Sigmoid colon (tissue), 7 donors: ENCODE results near the gene PPA2. TPM values are rescaled to one million over a fixed set of nuclear protein-coding genes. Genes with fewer than 3 reads are reported as not detected.
"Not testable (repeated sequence)": the region's sequence is repeated elsewhere in the genome, so short reads cannot be mapped to it uniquely, and the experiment has no call there.

Experiments used
- DNase-seq: peaks from one replicate; pipeline ENCODE4 v3.0.0-alpha.2; 2019
- H3K27ac ChIP-seq, 4 donors: fragments of 200-600 bp; sonication (generic); one replicate each; pipeline ENCODE4 v1.5.1; 2016 to 2019; ENCODE audit warnings: mild to moderate bottlenecking in 1 of 4
- H3K27me3 ChIP-seq, 3 donors: fragments of 200-600 bp; sonication (generic); one replicate each; pipeline ENCODE4 v1.5.1; 2019; ENCODE audit warnings: mild to moderate bottlenecking in 1 of 3
- H3K36me3 ChIP-seq, 4 donors: fragments of 200-600 bp; sonication (generic); one replicate each; pipeline ENCODE4 v1.5.1; 2016 to 2019
- H3K4me1 ChIP-seq, 4 donors: fragments of 200-600 bp; sonication (generic); one replicate each; pipeline ENCODE4 v1.5.1; 2017 to 2019
- H3K4me3 ChIP-seq, 4 donors: fragments of 200-600 bp; sonication (generic); one replicate each; pipeline ENCODE4 v1.5.1; 2017 to 2019; ENCODE audit warnings: mild to moderate bottlenecking in 2 of 4, moderate library complexity in 1 of 4
- H3K9me3 ChIP-seq, 4 donors: fragments of 200-600 bp in 3 of 4; sonication (generic) in 3 of 4; one replicate each; pipeline versions ENCODE4 v1.5.1 to v1.6.1; 2013 to 2019
- CTCF ChIP-seq, 4 experiments: fragments of 450-650 bp in 3 of 4; fragments of 200-600 bp in 1 of 4; IDR thresholded peaks; one replicate each; pipeline ENCODE4 v1.5.1; 2016 to 2019; ENCODE audit warnings: antibody characterized with exemption in 4 of 4, mild to moderate bottlenecking in 3 of 4, moderate library complexity in 2 of 4
- EP300 ChIP-seq, 4 donors: sonication (generic); formaldehyde crosslinking; IDR thresholded peaks; one replicate each; pipeline ENCODE4 v1.6.1; 2017; ENCODE audit warnings: antibody characterized with exemption in 4 of 4
- POLR2A ChIP-seq, 2 donors: fragments of 450-650 bp; IDR thresholded peaks; one replicate each; pipeline ENCODE4 v1.6.1; 2016; ENCODE audit warnings: antibody characterized with exemption in 2 of 2, mild to moderate bottlenecking in 2 of 2, moderate library complexity in 2 of 2
- POLR2AphosphoS5 ChIP-seq, 4 donors: sonication (generic); formaldehyde crosslinking; IDR thresholded peaks; one replicate each; pipeline ENCODE4 v1.6.1; 2017; ENCODE audit warnings: antibody characterized with exemption in 4 of 4
- WGBS, 2 donors: extraction: QIAGEN DNeasy Blood & Tissue Kit; methylation state at CpG; one replicate each; pipeline ENCODE4 v1.1.7; 2013; 5-methylcytosine and 5-hydroxymethylcytosine counted together
- intact Hi-C: fragments of 100-400 bp; cut with DNase I; formaldehyde crosslinking; loops from one replicate; pipeline ENCODE4 v1.15.1; 2023
- polyA plus RNA-seq, 3 donors: library from polyadenylated mRNA; stranded (reverse); fragments of 200-250 nt; gene quantifications; one replicate each; pipeline ENCODE4 v1.2.3, GENCODE V29; 2013
- total RNA-seq, 4 donors: library from RNA; depleted of rRNA; stranded (reverse); fragments of >200 nt; gene quantifications; one replicate each; pipeline ENCODE4 v1.1.0, GENCODE V29; 2016
- donor health status: healthy with polysubstance abuse.
- donor health status: Bipolar disorder and iron deficiency.
- donor health status: healthy.

PPA2 gene
- total and polyA plus RNA-seq, 7 donors: 76.2 to 178 (median 120) TPM

- Histone ChIP-seq H3K27me3 (no peaks in the 10 kb centered on the region), H3K36me3 (peaks cover 0 to 3% (median 0%) of the 10 kb centered on the region in 4 donors), H3K9me3 (no peaks in the 10 kb centered on the region), H3K27ac (no peak overlapping the region), H3K4me1 (no peaks in the 10 kb centered on the region), H3K4me3 (no peak overlapping the region)
- DNase-seq: no peak
- TF ChIP-seq CTCF (IDR thresholded peaks at IDR 0.05) (no peak), EP300 (IDR thresholded peaks at IDR 0.05) (no peak), POLR2AphosphoS5 (IDR thresholded peaks at IDR 0.05) (no peak)
- 96% methylated on average over 6 of the region's 6 CpGs for WGBS, 2 donors
- intact Hi-C loops: no loop called here
Observed at GRCh38 chr4:105461621-105462382, 12.1 kb downstream of the PPA2 start.

GRCh38 chr4:105461221-105461620 is 12.6 kb downstream of the PPA2 start:
- H3K4me1 ChIP-seq: peaks cover 0 to 4% (median under 1%) of the 10 kb centered on the region in 4 donors

GRCh38 chr4:105460306-105460705 is 13.6 kb downstream of the PPA2 start:
- TF ChIP-seq EP300 (IDR thresholded peaks at IDR 0.05): no peak
- TF ChIP-seq POLR2AphosphoS5 (IDR thresholded peaks at IDR 0.05): no peak
- no peak for TF ChIP-seq POLR2A (IDR thresholded peaks at IDR 0.05)
- no peak for TF ChIP-seq CTCF (IDR thresholded peaks at IDR 0.05)
- intact Hi-C loops: no loop called here
- WGBS, 2 donors: 76 to 79% methylated on average over 2 of the region's 2 CpGs

More at GRCh38 chr4:105461221-105461620, 12.6 kb downstream of the PPA2 start:
- no peaks in the 10 kb centered on the region for H3K36me3 ChIP-seq
- 82 to 86% methylated on average over 8 of the region's 8 CpGs for WGBS, 2 donors
- intact Hi-C loops: no loop called here
- no peaks in the 10 kb centered on the region for H3K27me3 ChIP-seq
- no peak overlapping the region for H3K27ac ChIP-seq
- no peak for TF ChIP-seq POLR2AphosphoS5 (IDR thresholded peaks at IDR 0.05)
- no peak for TF ChIP-seq CTCF (IDR thresholded peaks at IDR 0.05)
- no peak for TF ChIP-seq EP300 (IDR thresholded peaks at IDR 0.05)
- TF ChIP-seq POLR2A (IDR thresholded peaks at IDR 0.05): no peak
- H3K4me3 ChIP-seq: no peak overlapping the region
- DNase-seq: no peak
- H3K9me3 ChIP-seq: no peaks in the 10 kb centered on the region

GRCh38 chr4:105458541-105458940 is 15.3 kb downstream of the PPA2 start:
- H3K9me3 ChIP-seq, H3K36me3 ChIP-seq, H3K27ac ChIP-seq, intact Hi-C loops, DNase-seq, H3K4me1 ChIP-seq, H3K27me3 ChIP-seq, H3K4me3 ChIP-seq: not testable (repeated sequence)
- 93 to 94% methylated on average over 11 of the region's 11 CpGs for WGBS, 2 donors

More at GRCh38 chr4:105460306-105460705, 13.6 kb downstream of the PPA2 start:
- H3K27ac ChIP-seq: no peak overlapping the region
- peaks cover 0 to 5% (median 2%) of the 10 kb centered on the region in 4 donors for H3K4me1 ChIP-seq
- no peak for DNase-seq
- H3K4me3 ChIP-seq: no peak overlapping the region
- H3K36me3 ChIP-seq: no peaks in the 10 kb centered on the region
- no peaks in the 10 kb centered on the region for H3K27me3 ChIP-seq
- H3K9me3 ChIP-seq: no peaks in the 10 kb centered on the region

GRCh38 chr4:105458001-105458400 is 15.9 kb downstream of the PPA2 start:
- intact Hi-C loops: no loop called here
- Histone ChIP-seq H3K4me3 (no peak overlapping the region), H3K9me3 (no peaks in the 10 kb centered on the region), H3K27ac (no peak overlapping the region), H3K27me3 (no peaks in the 10 kb centered on the region), H3K4me1 (peaks cover 0 to 5% (median 2%) of the 10 kb centered on the region in 4 donors), H3K36me3 (peaks cover 0 to 2% (median 0%) of the 10 kb centered on the region in 4 donors)
- TF ChIP-seq EP300 (IDR thresholded peaks at IDR 0.05) (no peak), POLR2A (IDR thresholded peaks at IDR 0.05) (no peak), POLR2AphosphoS5 (IDR thresholded peaks at IDR 0.05) (no peak), CTCF (IDR thresholded peaks at IDR 0.05) (no peak)
- 86 to 87% methylated on average over 1 of the region's 1 CpG for WGBS, 2 donors
- no peak for DNase-seq
